Endodermal cell (in vitro differentiated cells): ENCODE data around the gene TNRC18. TPM values are rescaled to one million over a fixed set of nuclear protein-coding genes. Genes with fewer than 3 reads are reported as not detected.
"Not testable (repeated sequence)": the region's sequence is repeated elsewhere in the genome, so short reads cannot be mapped to it uniquely, and the experiment has no call there.

Source experiments
- DNase-seq: peaks from one replicate; pipeline ENCODE4 v3.0.0-alpha.2; 2017
- H3K27ac ChIP-seq: 2 replicates; pipeline ENCODE4 v1.5.1; 2013; ENCODE audit warnings: mild to moderate bottlenecking, low read depth, low read length, moderate library complexity
- H3K27me3 ChIP-seq: 2 replicates; pipeline ENCODE4 v1.6.1; 2013; ENCODE audit warnings: mild to moderate bottlenecking, low read length, moderate library complexity; ENCODE audit not compliant: insufficient read depth, control insufficient read depth, poor library complexity, severe bottlenecking
- H3K36me3 ChIP-seq: 2 replicates; pipeline ENCODE4 v1.7.0; 2013; ENCODE audit warnings: mild to moderate bottlenecking, low read length, moderate library complexity; ENCODE audit not compliant: control insufficient read depth, insufficient read depth
- H3K4me1 ChIP-seq: one replicate; pipeline ENCODE4 v1.7.0; 2013; ENCODE audit warnings: low read length; ENCODE audit not compliant: control insufficient read depth, insufficient read depth
- H3K4me3 ChIP-seq: 2 replicates; pipeline ENCODE4 v1.5.1; 2013; ENCODE audit warnings: mild to moderate bottlenecking, low read length, moderate library complexity
- H3K9ac ChIP-seq: 2 replicates; pipeline ENCODE4 v1.6.1; 2013; ENCODE audit warnings: mild to moderate bottlenecking, low read length, moderate library complexity; ENCODE audit not compliant: poor library complexity, severe bottlenecking; ENCODE audit errors: extremely low read depth
- H3K9me3 ChIP-seq: 2 replicates; pipeline ENCODE4 v1.6.1; 2013; ENCODE audit warnings: mild to moderate bottlenecking, low read length, moderate library complexity; ENCODE audit not compliant: control insufficient read depth
- H3K27ac Mint-ChIP-seq: 2 replicates; pipeline ENCODE4 v1.8.0; 2020; ENCODE audit warnings: mixed read lengths
- H3K27me3 Mint-ChIP-seq: 2 replicates; pipeline ENCODE4 v1.8.0; 2021; ENCODE audit warnings: mild to moderate bottlenecking, mixed read lengths; ENCODE audit not compliant: insufficient read depth
- H3K36me3 Mint-ChIP-seq: 2 replicates; pipeline ENCODE4 v1.8.0; 2020; ENCODE audit warnings: low read depth, mixed read lengths
- H3K4me1 Mint-ChIP-seq: 2 replicates; pipeline ENCODE4 v1.8.0; 2020; ENCODE audit warnings: mixed read lengths
- H3K4me3 Mint-ChIP-seq: 2 replicates; pipeline ENCODE4 v1.8.0; 2020; ENCODE audit warnings: mild to moderate bottlenecking, moderate library complexity, mixed read lengths
- H3K9me3 Mint-ChIP-seq: 2 replicates; pipeline ENCODE4 v1.8.0; 2020; ENCODE audit warnings: mild to moderate bottlenecking, mixed read lengths
- CTCF ChIP-seq: fragments of 200-600 bp; sonication (generic); conservative IDR thresholded peaks from 2 replicates; pipeline ENCODE4 v1.5.0; 2021; ENCODE audit warnings: antibody characterized with exemption, mild to moderate bottlenecking
- WGBS, 2 experiments: methylation state at CpG; one replicate each; pipeline versions ENCODE4 v1.1.5 to v1.1.7; 2013; ENCODE audit warnings: missing lambda C conversion rate in 2 of 2, mixed read lengths in 1 of 2; ENCODE audit not compliant: insufficient coverage in 1 of 2, insufficient read length in 1 of 2; 5-methylcytosine and 5-hydroxymethylcytosine counted together
- total RNA-seq, 2 donors: library from RNA; stranded (reverse); fragmentation: NEBNext Ultra II Directional in 1 of 2; extraction: Animal tissue kit (Norgen Biotek cat#: 25700) in 1 of 2; gene quantifications; 2 replicates in 1 of 2; 3 replicates in 1 of 2; pipeline ENCODE4 v1.2.1, GENCODE V29; 2021

The TNRC18 gene
- total RNA-seq, 2 donors from 2014 or later, result 103 to 136 TPM

GRCh38 chr7:5274441-5274840 is 149.2 kb downstream of the TNRC18 start:
- no peak overlapping the region for H3K27ac Mint-ChIP-seq
- no peaks in the 10 kb centered on the region for H3K9me3 Mint-ChIP-seq
- Histone ChIP-seq H3K36me3 (no peaks in the 10 kb centered on the region), H3K9ac (no peak overlapping the region), H3K27me3 (no peaks in the 10 kb centered on the region), H3K4me1 (no peaks in the 10 kb centered on the region), H3K9me3 (no peaks in the 10 kb centered on the region), H3K4me3 (no peak overlapping the region), H3K27ac (no peak overlapping the region)
- peaks cover 34% of the 10 kb centered on the region for H3K27me3 Mint-ChIP-seq
- H3K36me3 Mint-ChIP-seq, result no peaks in the 10 kb centered on the region
- 90 to 95% methylated on average over 5 to 7 of the region's 7 CpGs for WGBS, 2 experiments
- DNase-seq, result no peak
- no peak overlapping the region for H3K4me3 Mint-ChIP-seq
- H3K4me1 Mint-ChIP-seq, result peaks cover 6% of the 10 kb centered on the region
- TF ChIP-seq CTCF, result no peak

- not testable (repeated sequence) for H3K4me3 Mint-ChIP-seq, H3K36me3 Mint-ChIP-seq, H3K9me3 ChIP-seq, H3K4me1 ChIP-seq, H3K4me1 Mint-ChIP-seq, DNase-seq, H3K9me3 Mint-ChIP-seq, H3K27me3 ChIP-seq, H3K27ac Mint-ChIP-seq, H3K9ac ChIP-seq, H3K36me3 ChIP-seq, H3K27ac ChIP-seq, H3K4me3 ChIP-seq
- peaks cover 39% of the 10 kb centered on the region for H3K27me3 Mint-ChIP-seq
- WGBS, 2 experiments, result 87 to 90% methylated on average over 10 to 17 of the region's 18 CpGs
Measured at GRCh38 chr7:5273831-5274405, 149.7 kb downstream of the TNRC18 start.

GRCh38 chr7:5270788-5271187 is 152.8 kb downstream of the TNRC18 start:
- H3K4me1 Mint-ChIP-seq, result peaks cover 6% of the 10 kb centered on the region
- no peak for DNase-seq
- H3K4me1 ChIP-seq, result no peaks in the 10 kb centered on the region
- 16 to 37% methylated on average over 3 to 6 of the region's 6 CpGs for whole genome bisulfite sequencing, 2 experiments
- H3K27ac Mint-ChIP-seq, result peak overlapping the region; percentile 50
- no peak overlapping the region for H3K27ac ChIP-seq
- H3K36me3 Mint-ChIP-seq, result no peaks in the 10 kb centered on the region
- H3K9ac ChIP-seq, result no peak overlapping the region
- TF ChIP-seq CTCF, result no peak
- H3K4me3 Mint-ChIP-seq, result no peak overlapping the region
- H3K9me3 ChIP-seq, result no peaks in the 10 kb centered on the region
- H3K4me3 ChIP-seq, result no peak overlapping the region
- no peaks in the 10 kb centered on the region for H3K27me3 ChIP-seq
- H3K9me3 Mint-ChIP-seq, result peaks cover 6% of the 10 kb centered on the region
- peaks cover 43% of the 10 kb centered on the region for H3K27me3 Mint-ChIP-seq
- no peaks in the 10 kb centered on the region for H3K36me3 ChIP-seq

GRCh38 chr7:5269992-5270657 is 153.5 kb downstream of the TNRC18 start:
- not testable (repeated sequence) for DNase-seq, H3K9me3 Mint-ChIP-seq, H3K4me3 ChIP-seq, H3K36me3 ChIP-seq, H3K36me3 Mint-ChIP-seq, H3K27me3 ChIP-seq, H3K9me3 ChIP-seq, H3K4me1 ChIP-seq, H3K27ac Mint-ChIP-seq, H3K4me1 Mint-ChIP-seq, H3K27ac ChIP-seq, H3K4me3 Mint-ChIP-seq, H3K9ac ChIP-seq
- H3K27me3 Mint-ChIP-seq, result peaks cover 43% of the 10 kb centered on the region
- WGBS, 2 experiments, result 82 to 94% methylated on average over 5 to 12 of the region's 12 CpGs

- not testable (repeated sequence) for H3K4me1 ChIP-seq, H3K36me3 ChIP-seq, H3K9me3 Mint-ChIP-seq, H3K27me3 ChIP-seq, H3K27ac ChIP-seq, H3K4me3 Mint-ChIP-seq, H3K9me3 ChIP-seq, H3K36me3 Mint-ChIP-seq, DNase-seq, H3K27ac Mint-ChIP-seq, H3K4me3 ChIP-seq, H3K9ac ChIP-seq
- Mint-ChIP-seq H3K4me1 (peaks cover 11% of the 10 kb centered on the region), H3K27me3 (peaks cover 38% of the 10 kb centered on the region)
- WGBS, 2 experiments, result 94 to 100% methylated on average over 6 to 8 of the region's 8 CpGs
Measured at GRCh38 chr7:5267829-5268228, 155.8 kb downstream of the TNRC18 start.
